Cardiac muscle cell (in vitro differentiated cells and primary cell): ENCODE measurements around the gene EFCAB6. TPM values are rescaled to one million over a fixed set of nuclear protein-coding genes. Genes with fewer than 3 reads are reported as not detected.

Source experiments
- DNase-seq, 2 donors: peaks; one replicate each; pipeline versions ENCODE4 v3.0.0 to v3.0.0-alpha.2; 2010 to 2017; ENCODE audit warnings: low read depth in 1 of 2, low spot score in 1 of 2
- H3K27ac ChIP-seq: fragments of 200-600 bp; sonication (generic); 2 replicates; pipeline ENCODE4 v1.5.1; 2016
- H3K27me3 ChIP-seq: fragments of 200-600 bp; sonication (generic); 2 replicates; pipeline ENCODE4 v1.6.0; 2016; ENCODE audit warnings: control low read depth
- H3K36me3 ChIP-seq: fragments of 200-600 bp; sonication (generic); 2 replicates; pipeline ENCODE4 v1.5.1; 2016; ENCODE audit warnings: control low read depth
- H3K4me1 ChIP-seq: fragments of 200-600 bp; sonication (generic); 2 replicates; pipeline ENCODE4 v1.8.1; 2017; ENCODE audit warnings: low read depth, mild to moderate bottlenecking, mixed run types
- H3K4me3 ChIP-seq: fragments of 200-600 bp; sonication (generic); 2 replicates; pipeline ENCODE4 v1.5.1; 2016; ENCODE audit warnings: mild to moderate bottlenecking
- H3K9me3 ChIP-seq: fragments of 200-600 bp; sonication (generic); 2 replicates; pipeline ENCODE4 v1.5.1; 2017; ENCODE audit warnings: low read depth, mild to moderate bottlenecking, control low read depth
- CTCF ChIP-seq: IDR thresholded peaks from 2 replicates; pipeline ENCODE4 v1.5.1; 2012; ENCODE audit warnings: low read depth, mild to moderate bottlenecking, low read length
- polyA plus RNA-seq: library from polyadenylated mRNA; unstranded; fragments of >200 nt; fragmentation: Nextera tagmentation; extraction: Ambion mirVana; gene quantifications from 2 replicates; pipeline ENCODE4 v1.2.1, GENCODE V29; 2016
- total RNA-seq: library from RNA; depleted of rRNA; stranded (reverse); fragments of >200 nt; gene quantifications from 2 replicates; pipeline ENCODE4 v1.2.3, GENCODE V29; 2016

EFCAB6 gene
- total and polyA plus RNA-seq, 2 experiments from 2014 or later, result 1.5 to 3.8 TPM

GRCh38 chr22:43823911-43824665 lies 12.0 kb upstream of the EFCAB6 start:
- TF ChIP-seq CTCF, result no peak
- DNase-seq, result no peak
- no peak overlapping the region for H3K27ac ChIP-seq
- no peaks in the 10 kb centered on the region for H3K36me3 ChIP-seq
- H3K27me3 ChIP-seq, result no peaks in the 10 kb centered on the region
- H3K9me3 ChIP-seq, result no peaks in the 10 kb centered on the region
- H3K4me3 ChIP-seq, result no peak overlapping the region
- peaks cover 4% of the 10 kb centered on the region for H3K4me1 ChIP-seq

- no peak for DNase-seq
- Histone ChIP-seq H3K27me3 (no peaks in the 10 kb centered on the region), H3K9me3 (no peaks in the 10 kb centered on the region), H3K4me1 (peaks cover 4% of the 10 kb centered on the region), H3K4me3 (no peak overlapping the region), H3K36me3 (no peaks in the 10 kb centered on the region), H3K27ac (no peak overlapping the region)
- no peak for TF ChIP-seq CTCF
These were observed 11.3 kb upstream of the EFCAB6 start for GRCh38 chr22:43823353-43823908.

GRCh38 chr22:43821606-43822425 lies 9.7 kb upstream of the EFCAB6 start:
- Histone ChIP-seq H3K9me3 (no peaks in the 10 kb centered on the region), H3K4me1 (no peaks in the 10 kb centered on the region), H3K27ac (no peak overlapping the region), H3K27me3 (no peaks in the 10 kb centered on the region), H3K4me3 (no peak overlapping the region), H3K36me3 (no peaks in the 10 kb centered on the region)
- TF ChIP-seq CTCF, result no peak
- DNase-seq, result no peak

- no peaks in the 10 kb centered on the region for H3K9me3 ChIP-seq
- TF ChIP-seq CTCF, result no peak
- no peaks in the 10 kb centered on the region for H3K36me3 ChIP-seq
- DNase-seq, result no peak
- no peaks in the 10 kb centered on the region for H3K4me1 ChIP-seq
- H3K27me3 ChIP-seq, result no peaks in the 10 kb centered on the region
- H3K27ac ChIP-seq, result no peak overlapping the region
- H3K4me3 ChIP-seq, result no peak overlapping the region
These were observed 8.7 kb upstream of the EFCAB6 start for GRCh38 chr22:43820651-43821305.

- Histone ChIP-seq H3K9me3 (no peaks in the 10 kb centered on the region), H3K27ac (no peak overlapping the region), H3K36me3 (no peaks in the 10 kb centered on the region), H3K4me1 (no peaks in the 10 kb centered on the region), H3K4me3 (no peak overlapping the region), H3K27me3 (no peaks in the 10 kb centered on the region)
- no peak for TF ChIP-seq CTCF
- no peak for DNase-seq
These were observed 8.0 kb upstream of the EFCAB6 start for GRCh38 chr22:43819931-43820640.
